A549 (cell line): Measurements from ENCODE around the gene CDH11.

Experiments
- BCL3 ChIP-seq: fragments of >200 bp; sonication (Bioruptor Twin); formaldehyde crosslinking; IDR thresholded peaks from 3 replicates; pipeline ENCODE4 v1.6.1; 2016
- CHD2 ChIP-seq: fragments of 150-350 bp; IDR thresholded peaks from 2 replicates; pipeline ENCODE4 v1.6.1; 2014; ENCODE audit warnings: low read length; ENCODE audit not compliant: partially characterized antibody
- CTCF ChIP-seq: fragments of >200 bp; sonication (Bioruptor Twin); formaldehyde crosslinking; IDR thresholded peaks from 3 replicates; pipeline ENCODE4 v1.5.1; 2016
- EP300 ChIP-seq, 2 experiments: fragments of >200 bp; sonication (Bioruptor Twin); formaldehyde crosslinking; IDR thresholded peaks; 2 replicates in 1 of 2; 3 replicates in 1 of 2; pipeline ENCODE4 v1.6.1; 2016 to 2017
- FOXS1 ChIP-seq: fragments of 250-450 bp; sonication (Bioruptor Pico); IDR thresholded peaks from 2 replicates; pipeline ENCODE4 v1.5.0; 2020; ENCODE audit warnings: mild to moderate bottlenecking, moderate library complexity
- HMGXB4 ChIP-seq: fragments of 250-450 bp; sonication (Bioruptor Pico); IDR thresholded peaks from 2 replicates; pipeline ENCODE4 v1.5.0; 2021; ENCODE audit warnings: mild to moderate bottlenecking, moderate library complexity, borderline replicate concordance
- MYC ChIP-seq: IDR thresholded peaks from 2 replicates; pipeline ENCODE4 v1.6.1; 2012; ENCODE audit warnings: mild to moderate bottlenecking, inconsistent platforms, low read length, improper control_type of control experiment, borderline replicate concordance
- NFE2L2 ChIP-seq: fragments of 150-350 bp; conservative IDR thresholded peaks from 2 replicates; pipeline ENCODE4 v1.6.1; 2014; ENCODE audit warnings: low read length
- POLR2A ChIP-seq: IDR thresholded peaks from 2 replicates; pipeline ENCODE4 v1.6.1; 2012; ENCODE audit warnings: mild to moderate bottlenecking, low read length
- RAD21 ChIP-seq, 2 experiments: fragments of >200 bp in 1 of 2; sonication (Bioruptor Twin) in 1 of 2; formaldehyde crosslinking in 1 of 2; IDR thresholded peaks in 1 of 2; conservative IDR thresholded peaks in 1 of 2; 2 replicates in 1 of 2; 3 replicates in 1 of 2; pipeline ENCODE4 v1.6.1; 2012 to 2018; ENCODE audit warnings: inconsistent platforms in 1 of 2
- REST ChIP-seq: fragments of 200-600 bp; sonication (generic); IDR thresholded peaks from 2 replicates; pipeline ENCODE4 v1.6.1; 2016; ENCODE audit warnings: antibody characterized with exemption, mild to moderate bottlenecking, moderate library complexity
- RFX5 ChIP-seq: fragments of 450-650 bp; IDR thresholded peaks from 2 replicates; pipeline ENCODE4 v1.7.1; 2014; ENCODE audit warnings: antibody characterized with exemption, mild to moderate bottlenecking, moderate library complexity
- USF2 ChIP-seq: fragments of 450-650 bp; IDR thresholded peaks from 2 replicates; pipeline ENCODE4 v1.6.1; 2014; ENCODE audit warnings: antibody characterized with exemption
- ZC3H11A ChIP-seq: fragments of 450-650 bp; IDR thresholded peaks from 2 replicates; pipeline ENCODE4 v1.6.1; 2014; ENCODE audit warnings: antibody characterized with exemption, mild to moderate bottlenecking

- TF ChIP-seq CTCF (no peak), USF2 (no peak), REST (no peak), POLR2A (no peak), ZC3H11A (no peak), HMGXB4 (CRISPR knock-in tag) (no peak), NFE2L2 (no peak), FOXS1 (CRISPR knock-in tag) (no peak), EP300 (IDR thresholded peaks at IDR 0.05) (no peak), RAD21 (conservative IDR thresholded peaks at IDR 0.05 in 1 of 2, IDR thresholded peaks at IDR 0.05 in 1 of 2) (no peak), CHD2 (no peak), BCL3 (no peak), RFX5 (no peak), MYC (no peak)
These were observed 106.3 kb downstream of the CDH11 start for GRCh38 chr16:65015599-65015998.
